Iris pigment epithelial cell (primary cell): ENCODE measurements around the gene RCBTB1.
"Not testable (repeated sequence)": the region's sequence is repeated elsewhere in the genome, so short reads cannot be mapped to it uniquely, and the experiment has no call there.

Source experiments
- DNase-seq: peaks from one replicate; pipeline ENCODE4 v3.0.0-alpha.2; 2011; ENCODE audit warnings: low read depth

RCBTB1 gene

DNA sequence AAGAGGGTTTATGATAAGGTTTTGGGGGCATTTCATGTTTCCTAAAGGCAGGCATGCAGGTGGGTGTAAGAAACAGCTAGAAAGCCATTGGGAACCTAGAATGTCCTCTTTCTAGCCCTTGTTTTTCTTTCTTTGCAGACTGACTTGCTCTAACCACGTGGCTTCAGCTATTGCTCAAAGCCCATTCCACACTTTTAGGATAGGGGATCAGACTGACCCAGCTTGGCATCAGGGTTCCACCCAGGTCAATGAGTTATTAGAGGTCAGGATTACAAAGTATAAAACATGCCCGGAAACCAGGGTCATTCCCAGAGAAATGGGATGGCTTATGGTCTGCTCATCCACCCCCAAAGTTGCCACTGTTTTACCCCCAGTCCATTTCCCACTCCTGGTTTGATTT is 72.8 kb downstream of the RCBTB1 start:
- DNase-seq: no peak

- DNase-seq: peak; percentile 61
Measured at GRCh38 chr13:49503951-49504350, 81.4 kb downstream of the RCBTB1 start.

- DNase-seq: peak; percentile 88
Measured at GRCh38 chr13:49502954-49503353, 82.4 kb downstream of the RCBTB1 start.

DNA sequence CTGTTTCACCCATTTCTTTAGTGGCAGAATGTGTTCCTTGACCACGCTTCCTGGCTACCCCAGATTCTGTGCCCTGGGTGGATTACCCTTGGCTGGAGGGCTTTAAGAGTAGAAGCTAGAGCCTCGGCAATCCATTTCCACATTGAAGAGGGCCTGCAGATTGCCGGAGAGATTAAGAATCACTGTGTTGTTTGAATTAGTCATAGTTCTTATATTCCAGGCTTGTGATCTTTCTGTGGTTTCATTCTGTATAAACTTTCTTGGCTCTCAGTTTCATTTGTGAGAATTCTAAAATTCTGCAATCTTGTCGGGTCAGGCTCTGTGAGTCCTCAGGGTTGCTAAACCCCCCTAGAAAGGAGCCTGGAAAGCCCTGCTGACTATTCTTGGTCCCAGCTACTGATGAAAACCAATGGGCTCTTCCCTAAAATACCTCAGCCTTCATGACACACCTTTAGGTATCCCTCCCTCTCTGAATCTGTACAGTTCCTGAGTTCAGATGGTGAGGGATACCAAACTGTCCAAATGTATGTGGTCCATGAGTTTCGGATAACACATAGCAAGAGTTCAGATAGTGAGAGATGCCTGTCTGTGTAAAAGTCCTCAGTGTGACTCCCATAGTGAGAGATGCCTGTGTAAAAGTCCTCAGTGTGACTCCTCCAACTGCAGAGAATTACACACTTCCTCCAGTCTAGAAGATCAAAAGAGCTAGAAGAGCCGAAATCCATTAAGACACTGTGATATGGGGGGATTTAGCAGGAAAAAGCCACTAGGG is 85.3 kb downstream of the RCBTB1 start:
- peak; percentile 93 for DNase-seq

DNA sequence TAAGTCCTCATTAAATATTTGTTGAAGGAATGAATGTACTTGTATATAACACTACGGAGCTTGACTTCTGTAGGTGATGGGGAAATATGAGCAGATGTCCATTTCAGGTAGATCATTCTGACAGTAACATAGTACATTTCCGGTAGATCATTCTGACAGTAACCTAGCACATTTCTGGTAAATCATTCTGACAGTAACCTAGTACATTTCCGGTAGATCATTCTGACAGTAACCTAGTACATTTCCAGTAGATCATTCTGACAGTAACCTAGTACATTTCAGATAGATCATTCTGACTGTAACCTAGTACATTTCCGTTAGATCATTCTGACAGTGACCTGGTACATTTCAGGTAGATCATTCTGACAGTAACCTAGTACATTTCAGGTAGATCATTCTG is 87.2 kb downstream of the RCBTB1 start:
- DNase-seq: no peak

DNA sequence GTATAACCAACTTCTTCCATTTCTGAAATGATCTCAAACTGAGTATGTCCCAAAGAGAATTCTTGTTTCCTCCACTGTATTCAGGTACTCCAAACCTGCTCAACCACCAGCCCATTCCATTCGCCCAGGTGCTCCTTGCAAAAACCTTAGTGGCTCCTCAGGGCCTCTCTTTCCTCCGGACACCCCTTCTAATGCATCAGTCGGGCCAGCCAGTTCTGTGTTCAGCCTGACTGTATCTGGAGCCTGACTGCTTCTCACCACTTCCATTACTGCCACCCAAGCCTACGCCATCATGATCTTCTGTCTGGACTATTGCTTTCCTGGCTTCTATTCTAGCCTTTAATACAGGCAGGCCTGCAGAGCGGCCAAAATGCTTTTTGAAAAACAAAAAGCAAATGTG is 88.1 kb downstream of the RCBTB1 start:
- no peak for DNase-seq

DNA sequence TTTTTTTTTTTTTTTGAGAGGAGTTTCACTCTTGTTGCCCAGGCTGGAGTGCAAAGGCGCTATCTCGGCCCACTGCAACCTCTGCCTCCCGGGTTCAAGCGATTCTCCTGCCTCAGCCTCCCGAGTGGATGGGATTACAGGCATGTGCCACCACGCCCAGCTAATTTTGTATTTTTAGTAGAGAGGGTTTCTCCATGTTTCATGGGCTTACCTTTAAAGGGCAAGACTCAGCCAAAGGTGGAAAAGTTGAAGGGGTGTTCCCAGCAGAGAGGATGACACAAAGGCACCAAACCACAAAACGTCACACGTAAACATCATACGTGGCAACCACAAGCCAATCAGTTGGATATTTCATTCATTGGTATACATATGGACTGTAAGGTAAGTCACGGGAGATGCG is 88.5 kb downstream of the RCBTB1 start:
- not testable (repeated sequence) for DNase-seq

DNA sequence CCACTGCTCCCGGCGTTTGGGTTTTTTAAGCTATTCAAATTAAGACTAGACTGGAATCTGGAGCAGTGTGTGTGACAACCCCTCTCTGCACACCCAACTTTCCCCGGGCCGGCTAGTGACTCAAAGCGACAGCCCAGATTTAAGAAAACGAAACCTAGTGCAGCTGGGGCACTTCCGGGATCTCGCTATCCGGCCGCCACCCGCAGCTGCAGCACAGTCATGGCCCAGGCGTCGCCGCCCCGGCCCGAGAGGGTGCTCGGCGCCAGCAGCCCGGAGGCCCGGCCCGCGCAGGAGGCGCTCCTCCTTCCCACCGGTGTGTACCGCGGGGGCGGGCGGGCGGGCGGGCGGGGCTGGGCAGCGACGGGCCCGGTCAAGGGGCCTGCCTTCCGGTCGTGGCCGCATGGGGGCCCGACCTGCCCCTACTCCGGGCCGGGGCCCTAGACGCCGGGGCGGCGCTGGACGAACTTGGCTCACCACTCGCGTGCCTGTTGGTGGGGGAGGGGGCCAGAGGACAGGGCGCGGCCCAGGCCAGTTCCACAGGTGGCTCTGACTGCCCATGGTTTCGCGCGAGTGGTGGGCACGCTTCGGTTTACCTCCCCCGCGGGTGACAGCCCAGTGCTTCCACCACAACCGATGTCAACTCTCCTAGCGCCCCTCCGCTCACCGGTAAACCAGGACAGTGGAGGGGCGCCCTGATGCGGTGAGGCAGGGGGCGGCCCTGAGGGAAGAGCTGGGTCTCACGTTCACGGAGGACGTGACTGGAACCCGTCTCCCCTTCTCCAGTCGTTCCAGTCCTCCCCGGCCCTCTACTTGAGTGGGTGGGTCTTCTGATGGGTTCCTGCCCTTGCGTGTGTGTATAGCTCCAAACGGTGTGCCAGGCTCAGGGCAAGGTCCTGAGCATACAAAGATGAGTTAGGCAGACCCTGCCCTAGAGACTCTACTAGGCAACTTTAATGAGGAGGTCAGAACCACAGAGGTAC is 89.3 kb downstream of the RCBTB1 start, which contains the start of gene PHF11:
TSS of gene PHF11 (plus strand) at position 171 of the 980 bp plus-strand sequence. CDS start at position 220, 49 bp downstream.
- DNase-seq: peak; percentile 73

DNA sequence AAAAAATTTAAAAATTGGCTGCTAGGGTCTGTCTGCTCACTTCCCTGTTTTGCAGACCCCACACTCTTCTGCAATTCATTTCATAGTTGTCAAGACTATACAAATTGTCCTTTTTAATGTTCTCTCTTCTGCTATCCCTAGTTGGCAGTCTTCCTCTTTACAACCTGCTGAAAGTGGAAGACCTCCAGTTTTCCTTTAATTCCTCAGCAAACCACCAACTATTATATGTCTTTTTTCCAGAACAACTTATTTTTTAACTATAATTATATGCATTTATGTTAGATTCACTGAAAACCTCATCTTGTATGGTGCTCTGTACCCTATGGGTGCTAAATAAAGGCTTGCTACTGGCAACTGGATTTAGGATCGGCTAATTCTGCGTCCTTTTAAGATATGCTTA is 90.7 kb downstream of the RCBTB1 start:
- DNase-seq: no peak

DNA sequence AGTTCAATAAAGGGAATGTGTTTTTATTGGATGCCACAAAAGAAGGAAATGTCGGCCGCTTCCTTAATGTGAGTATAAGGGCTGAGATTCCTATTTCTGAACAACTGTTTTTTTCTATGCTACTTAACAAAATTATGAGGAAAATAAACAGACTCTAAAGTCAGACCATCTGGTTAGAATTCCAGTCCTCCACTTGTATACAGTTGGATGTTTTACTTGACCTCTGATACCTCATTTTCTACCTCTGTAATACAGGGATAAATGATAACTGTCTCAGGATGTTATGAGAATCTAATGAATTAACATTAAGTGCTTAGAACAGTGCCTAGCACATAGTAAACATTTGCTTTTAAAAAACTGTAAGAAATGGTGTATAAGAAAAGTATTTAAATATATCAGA is 96.8 kb downstream of the RCBTB1 start:
- DNase-seq: no peak
